HL-60 (cell line): ENCODE results near the gene CENPP.

Source experiments
- CTCF ChIP-seq: IDR thresholded peaks from one replicate; pipeline ENCODE4 v1.5.1; 2011; ENCODE audit warnings: low read length, control low read depth, inconsistent platforms; ENCODE audit not compliant: insufficient read depth
- POLR2AphosphoS5 ChIP-seq: IDR thresholded peaks from 2 replicates; pipeline ENCODE4 v1.6.1; 2012; ENCODE audit warnings: low read depth
- SPI1 ChIP-seq: IDR thresholded peaks from 2 replicates; pipeline ENCODE4 v1.6.1; 2012; ENCODE audit warnings: low read depth, mild to moderate bottlenecking, borderline replicate concordance
- TF ChIP-seq, protein P1 (sequence below): IDR thresholded peaks from 2 replicates; pipeline ENCODE4 v1.6.1; 2012; ENCODE audit warnings: low read depth; ENCODE audit not compliant: insufficient replicate concordance

GRCh38 chr9:92520837-92521236 is 195.1 kb downstream of the CENPP start:
- TF ChIP-seq CTCF (no peak), POLR2AphosphoS5 (no peak), SPI1 (no peak)
- TF ChIP-seq, protein P1, sequence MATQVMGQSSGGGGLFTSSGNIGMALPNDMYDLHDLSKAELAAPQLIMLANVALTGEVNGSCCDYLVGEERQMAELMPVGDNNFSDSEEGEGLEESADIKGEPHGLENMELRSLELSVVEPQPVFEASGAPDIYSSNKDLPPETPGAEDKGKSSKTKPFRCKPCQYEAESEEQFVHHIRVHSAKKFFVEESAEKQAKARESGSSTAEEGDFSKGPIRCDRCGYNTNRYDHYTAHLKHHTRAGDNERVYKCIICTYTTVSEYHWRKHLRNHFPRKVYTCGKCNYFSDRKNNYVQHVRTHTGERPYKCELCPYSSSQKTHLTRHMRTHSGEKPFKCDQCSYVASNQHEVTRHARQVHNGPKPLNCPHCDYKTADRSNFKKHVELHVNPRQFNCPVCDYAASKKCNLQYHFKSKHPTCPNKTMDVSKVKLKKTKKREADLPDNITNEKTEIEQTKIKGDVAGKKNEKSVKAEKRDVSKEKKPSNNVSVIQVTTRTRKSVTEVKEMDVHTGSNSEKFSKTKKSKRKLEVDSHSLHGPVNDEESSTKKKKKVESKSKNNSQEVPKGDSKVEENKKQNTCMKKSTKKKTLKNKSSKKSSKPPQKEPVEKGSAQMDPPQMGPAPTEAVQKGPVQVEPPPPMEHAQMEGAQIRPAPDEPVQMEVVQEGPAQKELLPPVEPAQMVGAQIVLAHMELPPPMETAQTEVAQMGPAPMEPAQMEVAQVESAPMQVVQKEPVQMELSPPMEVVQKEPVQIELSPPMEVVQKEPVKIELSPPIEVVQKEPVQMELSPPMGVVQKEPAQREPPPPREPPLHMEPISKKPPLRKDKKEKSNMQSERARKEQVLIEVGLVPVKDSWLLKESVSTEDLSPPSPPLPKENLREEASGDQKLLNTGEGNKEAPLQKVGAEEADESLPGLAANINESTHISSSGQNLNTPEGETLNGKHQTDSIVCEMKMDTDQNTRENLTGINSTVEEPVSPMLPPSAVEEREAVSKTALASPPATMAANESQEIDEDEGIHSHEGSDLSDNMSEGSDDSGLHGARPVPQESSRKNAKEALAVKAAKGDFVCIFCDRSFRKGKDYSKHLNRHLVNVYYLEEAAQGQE, result no peak
